Measurements from ENCODE around the gene SIRT2. TPM values are rescaled to one million over a fixed set of nuclear protein-coding genes. Genes with fewer than 3 reads are reported as not detected.
A peak's percentile ranks its signal among the peaks of the same experiment; 100 is the strongest.

Gene SIRT2
- total and polyA plus RNA-seq, 2 of the 13 experiments (the other 11 are each of a cell fraction or from before 2014, with no cell fraction given), result 22.3 to 26.1 TPM

- TF ChIP-seq MLXIP (CRISPR knock-in tag; IDR thresholded peaks at IDR 0.05; ENCODE audit: borderline replicate concordance) (no peak), CHD2 (IDR thresholded peaks at IDR 0.05; ENCODE audit: low read depth, low read length) (no peak), MXI1 (IDR thresholded peaks at IDR 0.05; ENCODE audit: borderline replicate concordance, low read depth, low read length) (no peak), DRAP1 (CRISPR knock-in tag; IDR thresholded peaks at IDR 0.05) (no peak), RAD51 (IDR thresholded peaks at IDR 0.05; ENCODE audit: borderline replicate concordance) (no peak), HDAC1 (CRISPR knock-in tag; IDR thresholded peaks at IDR 0.05) (0 out of 2 replicates have a peak, but pooled peaks have one; percentile 27), SP2 (CRISPR knock-in tag; IDR thresholded peaks at IDR 0.05) (no peak), E2F2 (CRISPR knock-in tag; IDR thresholded peaks at IDR 0.05; ENCODE audit: borderline replicate concordance) (no peak), MTERF4 (CRISPR knock-in tag; IDR thresholded peaks at IDR 0.05) (no peak), LBX2 (CRISPR knock-in tag; IDR thresholded peaks at IDR 0.05; ENCODE audit: borderline replicate concordance) (no peak), MEIS1 (CRISPR knock-in tag; IDR thresholded peaks at IDR 0.05; ENCODE audit: borderline replicate concordance) (no peak), ZNF281 (CRISPR knock-in tag; IDR thresholded peaks at IDR 0.05; ENCODE audit: borderline replicate concordance) (no peak; the same call in 1 of the 2 replicates), PATZ1 (CRISPR knock-in tag; IDR thresholded peaks at IDR 0.05) (peak; percentile 35; the same call in 1 of the 2 replicates), POGK (CRISPR knock-in tag; conservative IDR thresholded peaks at IDR 0.05) (no peak)
Measured at GRCh38 chr19:38877781-38878574, 21.4 kb downstream of the SIRT2 start, which contains the start of gene RINL (continued).

Measured in HepG2 (cell line).